PC-3 (cell line): ENCODE data around the gene EVL.

Experiments used
- CTCF ChIP-seq: fragments of 300-600 bp; sonication (generic); conservative IDR thresholded peaks from 2 replicates; pipeline ENCODE4 v1.5.1; 2017; ENCODE audit warnings: antibody characterized with exemption, low read depth, mild to moderate bottlenecking, low read length
- EZH2 ChIP-seq: fragments of 300-600 bp; sonication (generic); IDR thresholded peaks from one replicate; pipeline ENCODE4 v1.6.1; 2017; ENCODE audit warnings: antibody characterized with exemption, mild to moderate bottlenecking, low read length; ENCODE audit not compliant: unreplicated experiment
- EZH2phosphoT487 ChIP-seq: fragments of 300-600 bp; sonication (generic); IDR thresholded peaks from 2 replicates; pipeline ENCODE4 v1.6.1; 2018; ENCODE audit warnings: mild to moderate bottlenecking, antibody characterized with exemption, low read length, borderline replicate concordance

DNA sequence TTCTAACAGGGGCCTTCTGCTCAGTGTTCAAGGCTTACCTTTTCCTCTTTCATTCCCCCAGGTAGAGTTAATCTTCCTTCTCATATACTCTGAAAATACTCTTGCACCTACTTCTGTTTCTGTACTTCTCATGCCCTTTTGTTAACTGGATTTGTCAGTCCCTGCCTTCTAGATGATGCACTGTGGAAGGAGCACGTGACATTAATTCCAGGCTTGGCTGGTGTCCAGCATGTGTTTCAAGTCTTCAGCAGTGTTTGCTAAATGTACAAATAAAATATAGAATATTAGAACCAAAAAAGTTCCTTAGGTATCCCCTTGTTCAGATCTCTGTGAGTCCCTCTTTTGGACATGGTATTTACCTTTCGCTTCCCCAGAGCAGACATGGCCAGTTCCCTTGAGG, 27.9 kb upstream of the EVL start:
- TF ChIP-seq CTCF (no peak), EZH2phosphoT487 (no peak), EZH2 (no peak)
